HUES48 (cell line): ENCODE results near the gene SLC4A2.
A peak's percentile ranks its signal among the peaks of the same experiment; 100 is the strongest.

Experiments
- H3K27ac ChIP-seq: one replicate; pipeline ENCODE4 v1.7.0; 2013; ENCODE audit warnings: low read depth, low read length, inconsistent platforms
- H3K27me3 ChIP-seq: 2 replicates; pipeline ENCODE4 v1.6.1; 2013; ENCODE audit warnings: mild to moderate bottlenecking, low read length; ENCODE audit not compliant: control insufficient read depth, insufficient read depth
- H3K36me3 ChIP-seq: 2 replicates; pipeline ENCODE4 v1.6.1; 2013; ENCODE audit warnings: low read length; ENCODE audit not compliant: control insufficient read depth, insufficient read depth
- H3K4me1 ChIP-seq: 2 replicates; pipeline ENCODE4 v1.6.1; 2013; ENCODE audit warnings: mild to moderate bottlenecking, low read length; ENCODE audit not compliant: control insufficient read depth, insufficient read depth
- H3K4me3 ChIP-seq: 2 replicates; pipeline ENCODE4 v1.5.1; 2013; ENCODE audit warnings: mild to moderate bottlenecking, low read depth, low read length
- H3K9ac ChIP-seq: 2 replicates; pipeline ENCODE4 v1.6.1; 2013; ENCODE audit warnings: mild to moderate bottlenecking, low read depth, low read length, moderate library complexity
- H3K9me3 ChIP-seq: 2 replicates; pipeline ENCODE4 v1.6.1; 2013; ENCODE audit warnings: low read length; ENCODE audit not compliant: control insufficient read depth, insufficient read depth

The SLC4A2 gene

GRCh38 chr7:151123158-151123821, 63.9 kb downstream of the SLC4A2 start:
- peaks cover 18% of the 10 kb centered on the region for H3K27me3 ChIP-seq
- H3K4me3 ChIP-seq: no peak overlapping the region
- no peaks in the 10 kb centered on the region for H3K9me3 ChIP-seq
- H3K27ac ChIP-seq: no peak overlapping the region
- peaks cover 37% of the 10 kb centered on the region for H3K36me3 ChIP-seq
- H3K4me1 ChIP-seq: peaks cover 10% of the 10 kb centered on the region; the same call in 1 of the 2 replicates
- no peak overlapping the region for H3K9ac ChIP-seq

GRCh38 chr7:151123822-151124464, 64.6 kb downstream of the SLC4A2 start:
- Histone ChIP-seq H3K4me1 (peaks cover 10% of the 10 kb centered on the region; the same call in 1 of the 2 replicates), H3K9ac (no peak overlapping the region), H3K36me3 (peaks cover 37% of the 10 kb centered on the region), H3K4me3 (no peak overlapping the region), H3K27ac (no peak overlapping the region), H3K27me3 (peaks cover 18% of the 10 kb centered on the region), H3K9me3 (no peaks in the 10 kb centered on the region)

GRCh38 chr7:151124481-151124880, 65.1 kb downstream of the SLC4A2 start:
- peaks cover 10% of the 10 kb centered on the region; the same call in 1 of the 2 replicates for H3K4me1 ChIP-seq
- no peaks in the 10 kb centered on the region for H3K9me3 ChIP-seq
- H3K9ac ChIP-seq: no peak overlapping the region
- H3K27ac ChIP-seq: no peak overlapping the region
- H3K27me3 ChIP-seq: peaks cover 18% of the 10 kb centered on the region
- H3K36me3 ChIP-seq: peaks cover 32% of the 10 kb centered on the region
- no peak overlapping the region for H3K4me3 ChIP-seq

GRCh38 chr7:151124899-151125399, 65.6 kb downstream of the SLC4A2 start:
- no peaks in the 10 kb centered on the region for H3K9me3 ChIP-seq
- H3K27me3 ChIP-seq: peaks cover 18% of the 10 kb centered on the region
- H3K36me3 ChIP-seq: peaks cover 31% of the 10 kb centered on the region
- peak overlapping the region; percentile 75 for H3K4me3 ChIP-seq
- peak overlapping the region; percentile 81 for H3K27ac ChIP-seq
- H3K9ac ChIP-seq: no peak overlapping the region
- peaks cover 10% of the 10 kb centered on the region; the same call in 1 of the 2 replicates for H3K4me1 ChIP-seq

GRCh38 chr7:151125470-151125845, 66.1 kb downstream of the SLC4A2 start:
- peaks cover 31% of the 10 kb centered on the region for H3K36me3 ChIP-seq
- peak overlapping the region; percentile 75 for H3K4me3 ChIP-seq
- peak overlapping the region; percentile 81 for H3K27ac ChIP-seq

GRCh38 chr7:151125846-151126481, 66.6 kb downstream of the SLC4A2 start:
- Histone ChIP-seq H3K4me3 (peak overlapping the region; percentile 75), H3K9ac (no peak overlapping the region; the same call in 1 of the 2 replicates)

More at GRCh38 chr7:151125470-151125845, 66.1 kb downstream of the SLC4A2 start:
- H3K4me1 ChIP-seq: peaks cover 10% of the 10 kb centered on the region; the same call in 1 of the 2 replicates
- H3K27me3 ChIP-seq: peaks cover 18% of the 10 kb centered on the region
- H3K9me3 ChIP-seq: no peaks in the 10 kb centered on the region
- no peak overlapping the region; the same call in 1 of the 2 replicates for H3K9ac ChIP-seq

More at GRCh38 chr7:151125846-151126481, 66.6 kb downstream of the SLC4A2 start:
- Histone ChIP-seq H3K27me3 (peaks cover 18% of the 10 kb centered on the region), H3K9me3 (no peaks in the 10 kb centered on the region), H3K4me1 (peaks cover 10% of the 10 kb centered on the region; the same call in 1 of the 2 replicates), H3K27ac (peak overlapping the region; percentile 81), H3K36me3 (peaks cover 31% of the 10 kb centered on the region)
